Mammary epithelial cell (primary cell): ENCODE data around the gene TMEM132D.

Source experiments
- CTCF ChIP-seq, 2 donors: IDR thresholded peaks in 1 of 2; conservative IDR thresholded peaks in 1 of 2; 2 replicates each; pipeline ENCODE4 v1.5.1; 2011 to 2012; ENCODE audit warnings: inconsistent platforms in 2 of 2, low read length in 2 of 2, mild to moderate bottlenecking in 2 of 2, control low read depth in 1 of 2, low read depth in 1 of 2; ENCODE audit not compliant: insufficient read depth in 1 of 2; ENCODE audit errors: extremely low read depth in 1 of 2
- EZH2 ChIP-seq: IDR thresholded peaks from 2 replicates; pipeline ENCODE4 v1.6.1; 2012; ENCODE audit warnings: low read length, inconsistent platforms, borderline replicate concordance

GRCh38 chr12:129523621-129524020 is 380.2 kb downstream of the TMEM132D start:
- TF ChIP-seq EZH2, result no peak
- TF ChIP-seq CTCF (conservative IDR thresholded peaks at IDR 0.05 in 1 of 2, IDR thresholded peaks at IDR 0.05 in 1 of 2; ENCODE audit: extremely low read depth in 1 of 2, insufficient read depth in 1 of 2, low read depth in 1 of 2, low read length in 2 of 2), result no peak
